Measurements from ENCODE around the gene WASHC4.
"Not testable (repeated sequence)": the region's sequence is repeated elsewhere in the genome, so short reads cannot be mapped to it uniquely, and the experiment has no call there.

Gene WASHC4

GRCh38 chr12:105091476-105092206 is 15.9 kb upstream of the WASHC4 start:
- in situ Hi-C loops (cut with MboI; ENCODE audit: low sequenced_read_pairs) = no loop called here

- in situ Hi-C loops (cut with MboI; ENCODE audit: low sequenced_read_pairs) = no loop called here
Observed at GRCh38 chr12:105092336-105092735, 15.2 kb upstream of the WASHC4 start.

- in situ Hi-C loops (cut with MboI; ENCODE audit: low sequenced_read_pairs) = not testable (repeated sequence)
Observed at GRCh38 chr12:105095338-105095737, 12.2 kb upstream of the WASHC4 start.

GRCh38 chr12:105099356-105099755 is 8.2 kb upstream of the WASHC4 start:
- in situ Hi-C loops (cut with MboI; ENCODE audit: low sequenced_read_pairs) = no loop called here

- in situ Hi-C loops (cut with MboI; ENCODE audit: low sequenced_read_pairs) = no loop called here
Observed at GRCh38 chr12:105100207-105100985, 7.1 kb upstream of the WASHC4 start.

GRCh38 chr12:105100998-105101397 is 6.5 kb upstream of the WASHC4 start:
- in situ Hi-C loops (cut with MboI; ENCODE audit: low sequenced_read_pairs) = no loop called here

GRCh38 chr12:105102673-105103072 is 4.9 kb upstream of the WASHC4 start:
- in situ Hi-C loops (cut with MboI; ENCODE audit: low sequenced_read_pairs) = no loop called here

- in situ Hi-C loops (cut with MboI; ENCODE audit: low sequenced_read_pairs) = no loop called here
Observed at GRCh38 chr12:105104762-105105161, 2.8 kb upstream of the WASHC4 start.

- in situ Hi-C loops (cut with MboI; ENCODE audit: low sequenced_read_pairs) = no loop called here
Observed at GRCh38 chr12:105106621-105107020, 910 bp upstream of the WASHC4 start.

- in situ Hi-C loops (cut with MboI; ENCODE audit: low sequenced_read_pairs) = no loop called here
Observed at GRCh38 chr12:105107171-105107493, 399 bp upstream of the WASHC4 start.

GRCh38 chr12:105109465-105110212 is 2.1 kb downstream of the WASHC4 start:
- in situ Hi-C loops (cut with MboI; ENCODE audit: low sequenced_read_pairs) = no loop called here

- in situ Hi-C loops (cut with MboI; ENCODE audit: low sequenced_read_pairs) = no loop called here
Observed at GRCh38 chr12:105110851-105111250, 3.3 kb downstream of the WASHC4 start.

- in situ Hi-C loops (cut with MboI; ENCODE audit: low sequenced_read_pairs) = no loop called here
Observed at GRCh38 chr12:105113094-105113493, 5.6 kb downstream of the WASHC4 start.

- in situ Hi-C loops (cut with MboI; ENCODE audit: low sequenced_read_pairs) = no loop called here
Observed at GRCh38 chr12:105116969-105117368, 9.4 kb downstream of the WASHC4 start.

GRCh38 chr12:105120551-105120950 is 13.0 kb downstream of the WASHC4 start:
- in situ Hi-C loops (cut with MboI; ENCODE audit: low sequenced_read_pairs) = no loop called here

- in situ Hi-C loops (cut with MboI; ENCODE audit: low sequenced_read_pairs) = no loop called here
Observed at GRCh38 chr12:105138248-105138647, 30.7 kb downstream of the WASHC4 start.

- in situ Hi-C loops (cut with MboI; ENCODE audit: low sequenced_read_pairs) = no loop called here
Observed at GRCh38 chr12:105141320-105141922, 33.9 kb downstream of the WASHC4 start.

- in situ Hi-C loops (cut with MboI; ENCODE audit: low sequenced_read_pairs) = no loop called here
Observed at GRCh38 chr12:105142259-105142658, 34.7 kb downstream of the WASHC4 start.

GRCh38 chr12:105156260-105156659 is 48.7 kb downstream of the WASHC4 start:
- in situ Hi-C loops (cut with MboI; ENCODE audit: low sequenced_read_pairs) = no loop called here

GRCh38 chr12:105157606-105158005 is 50.1 kb downstream of the WASHC4 start:
- in situ Hi-C loops (cut with MboI; ENCODE audit: low sequenced_read_pairs) = no loop called here

- in situ Hi-C loops (cut with MboI; ENCODE audit: low sequenced_read_pairs) = no loop called here
Observed at GRCh38 chr12:105158876-105159275, 51.3 kb downstream of the WASHC4 start.
